SK-N-MC (cell line): Measurements from ENCODE around the gene CASP2.

Experiments
- EZH2 ChIP-seq: fragments of 200-600 bp; sonication (generic); IDR thresholded peaks from one replicate; pipeline ENCODE4 v1.6.1; 2017; ENCODE audit warnings: antibody characterized with exemption
- POLR2AphosphoS5 ChIP-seq: IDR thresholded peaks from 2 replicates; pipeline ENCODE4 v1.6.1; 2012; ENCODE audit warnings: mild to moderate bottlenecking, low read depth, low read length, borderline replicate concordance

DNA sequence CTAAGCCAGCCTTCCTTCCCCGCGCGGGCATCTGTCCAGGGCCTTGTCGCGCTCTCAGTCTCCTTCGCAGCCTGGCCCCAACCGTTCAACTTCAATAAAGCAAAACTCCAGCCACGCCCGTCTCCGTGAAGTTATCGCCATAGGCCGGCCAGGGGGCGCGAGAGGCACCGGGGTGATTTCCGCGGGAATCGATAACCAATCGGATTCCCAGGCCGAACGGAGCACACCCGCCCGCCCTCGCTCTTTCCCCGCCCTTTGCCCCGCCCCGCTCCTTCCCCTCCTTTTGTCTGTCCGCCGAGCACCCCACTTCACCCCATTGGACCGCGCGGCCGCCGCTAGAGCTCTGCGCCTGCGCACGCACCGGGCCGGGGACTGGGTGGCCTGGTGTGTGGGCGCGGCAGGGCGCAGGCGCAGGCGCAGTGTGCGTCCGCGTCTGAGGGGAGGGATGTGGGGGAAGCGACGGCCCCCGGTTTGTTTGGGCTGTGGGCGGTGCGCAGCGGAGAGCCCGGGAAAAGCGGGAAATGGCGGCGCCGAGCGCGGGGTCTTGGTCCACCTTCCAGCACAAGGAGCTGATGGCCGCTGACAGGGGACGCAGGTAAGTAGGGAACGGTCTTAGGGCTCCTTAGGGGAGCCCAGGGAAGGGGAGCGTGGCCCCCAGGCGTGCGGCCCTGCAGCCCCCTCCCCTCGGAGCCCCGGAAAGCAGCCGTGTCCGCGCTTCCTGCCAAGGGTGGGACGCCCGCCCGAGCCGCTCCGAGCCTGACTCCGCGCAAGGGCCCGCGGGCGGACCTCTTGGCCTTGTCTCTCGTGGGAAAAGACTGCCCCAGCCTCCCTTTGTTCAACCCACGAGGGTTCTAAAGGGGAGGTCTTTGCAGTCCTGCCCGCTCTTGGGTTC is at the start of gene CASP2:
- TF ChIP-seq EZH2, result no peak
- peak; percentile 92 for TF ChIP-seq POLR2AphosphoS5
